Motor neuron (in vitro differentiated cells): ENCODE measurements around the gene DAGLB. TPM values are rescaled to one million over a fixed set of nuclear protein-coding genes. Genes with fewer than 3 reads are reported as not detected.

Experiments
- ATAC-seq, 8 experiments: fragments of 200-7000 bp; cut with Tn5 transposase; replicated peaks in 6 of 8; 2 replicates each; pipeline ENCODE4 v1.8.0; 2021; ENCODE audit warnings: mild to moderate bottlenecking in 8 of 8, moderate library complexity in 8 of 8
- H3K27ac ChIP-seq, 2 donors: fragments of 250-450 bp; sonication (Bioruptor Pico); 2 replicates each; pipeline ENCODE4 v1.9.0; 2021; ENCODE audit warnings: antibody characterized with exemption in 2 of 2, mild to moderate bottlenecking in 2 of 2, moderate library complexity in 1 of 2
- H3K4me1 ChIP-seq, 2 donors: fragments of 250-450 bp; sonication (Bioruptor Pico); replicated peaks in 1 of 2; 2 replicates each; pipeline ENCODE4 v1.6.1; 2021; ENCODE audit warnings: antibody characterized with exemption in 2 of 2, mild to moderate bottlenecking in 2 of 2, moderate library complexity in 1 of 2
- H3K4me3 ChIP-seq, 5 donors: fragments of 250-450 bp; sonication (Bioruptor Pico); 2 replicates each; pipeline ENCODE4 v1.9.0; 2021; ENCODE audit warnings: antibody characterized with exemption in 5 of 5, mild to moderate bottlenecking in 5 of 5, moderate library complexity in 4 of 5
- WGBS, 10 experiments: fragments of 450-650 bp; shearing (Covaris generic); methylation state at CpG; one replicate each; pipeline ENCODE4 v1.0.0; 2022; 5-methylcytosine and 5-hydroxymethylcytosine counted together
- in situ Hi-C, 9 experiments: fragments of 400-800 bp; cut with MboI; loops; one replicate each; pipeline ENCODE4 v1.15.0; 2021; ENCODE audit warnings: low sequenced_read_pairs in 9 of 9, low pct_unique_long_range_greater_than_20kb in 2 of 9; ENCODE audit not compliant: unreplicated experiment in 9 of 9
- total RNA-seq, 8 experiments: library from RNA; unstranded; fragments of 300-600 nt; gene quantifications; 2 replicates each; pipeline versions ENCODE4 v1.2.3 to v1.2.4, GENCODE V29; 2022

Gene DAGLB
- total RNA-seq, 8 experiments from 2014 or later = 13.3 to 20.6 (median 17.9) TPM

- Histone ChIP-seq H3K4me3 (no peak overlapping the region), H3K27ac (no peak overlapping the region), H3K4me1 (no peaks in the 10 kb centered on the region)
- WGBS, 10 experiments = 50 to 100% (median 70%) methylated on average over 1 to 2 of the region's 2 CpGs; no CpG with 5 or more reads in 6 of the 10 experiments
- in situ Hi-C loops = no loop called here
- ATAC-seq = no peak
Measured at GRCh38 chr7:6359734-6360133, 88.0 kb downstream of the DAGLB start.

Other genes starting within 250 kb of the DAGLB start
- 10 to 100 TPM in 5 of 8 experiments, 1 to 10 TPM in 3; 7.6 to 20.0 (median 10.5) TPM for gene CYTH3, start 175.3 kb downstream of the DAGLB start, total RNA-seq
- gene FAM220A, start 99.0 kb downstream of the DAGLB start, total RNA-seq = 10 to 100 TPM in 6 of 8 experiments, 1 to 10 TPM in 2; 9.5 to 37.9 (median 30.4) TPM
- 100 to 1,000 TPM in 4 of 8 experiments, 10 to 100 TPM in 4; 66.7 to 133 (median 97.2) TPM for gene RAC1, start 73.4 kb downstream of the DAGLB start, total RNA-seq
- gene KDELR2, start 36.2 kb upstream of the DAGLB start, total RNA-seq = 100 to 1,000 TPM in 5 of 8 experiments, 10 to 100 TPM in 3; 56.3 to 160 (median 101) TPM
- under 1 TPM in 6 of 8 experiments, not detected in 2; 0.08 to 0.38 (median 0.22) TPM for gene GRID2IP, start 103.5 kb upstream of the DAGLB start, total RNA-seq
- gene ZDHHC4, start 129.5 kb upstream of the DAGLB start, total RNA-seq = 10 to 100 TPM; 39.6 to 69.8 (median 58.8) TPM
- gene INTS15, start 142.1 kb upstream of the DAGLB start, total RNA-seq = 10 to 100 TPM; 11.9 to 22.2 (median 16.6) TPM
- 10 to 100 TPM in 2 of 8 experiments, 1 to 10 TPM in 5, under 1 TPM in 1; 0.15 to 13.3 (median 8.4) TPM for gene ZNF853, start 167.7 kb upstream of the DAGLB start, total RNA-seq
- 10 to 100 TPM in 7 of 8 experiments, 1 to 10 TPM in 1; 6.2 to 16.8 (median 12.4) TPM for gene ZNF316, start 189.4 kb upstream of the DAGLB start, total RNA-seq